HCT116 (cell line): ENCODE measurements around the gene SNIP1. TPM values are rescaled to one million over a fixed set of nuclear protein-coding genes. Genes with fewer than 3 reads are reported as not detected.

Source experiments
- ATAC-seq: fragments of 200-7000 bp; cut with Tn5 transposase; 2 replicates; pipeline ENCODE4 v1.9.1; 2020; ENCODE audit warnings: mild to moderate bottlenecking, moderate library complexity
- BruUV-seq: library from RNA; stranded (reverse); fragments of 400-500 nt; replicated peaks from 2 replicates; lab custom pipeline; 2021; lab: Mats Ljungman, UMichigan
- CTCF ChIA-PET: fragments of 300-600 bp; sonication (Branson Sonifier 250); formaldehyde crosslinking; loops from one replicate; lab custom pipeline; 2021; ENCODE audit warnings: antibody characterized with exemption; lab: Charles Lee
- POLR2A ChIA-PET: fragments of 300-600, 350-600 bp; sonication (Branson Sonifier 250); formaldehyde crosslinking; loops from one replicate; lab custom pipeline; 2021; ENCODE audit warnings: antibody characterized with exemption; lab: Charles Lee
- RAD21 ChIA-PET, 2 experiments: fragments of 300-600 bp; sonication (Branson Sonifier 250); formaldehyde crosslinking; loops; one replicate each; lab custom pipeline; 2023; ENCODE audit warnings: low total read pairs in 2 of 2; ENCODE audit not compliant: uncharacterized antibody in 2 of 2, unreplicated experiment in 2 of 2, low non-redundant PET in 1 of 2; lab: Charles Lee
- DNase-seq: peaks from one replicate; pipeline ENCODE4 v3.0.0-alpha.2; 2010; ENCODE audit warnings: low read depth, low spot score
- H2AFZ ChIP-seq: fragments of 200-600 bp; shearing (Covaris generic), sonication (generic); 2 replicates; pipeline ENCODE4 v1.6.1; 2017; ENCODE audit warnings: low read depth, mixed run types, mixed read lengths, antibody characterized with exemption, low read length; ENCODE audit not compliant: poor library complexity, severe bottlenecking
- H3K27ac ChIP-seq: 2 replicates; pipeline ENCODE4 v1.5.1; 2012; ENCODE audit warnings: low read depth, low read length
- H3K27me3 ChIP-seq: fragments of 200-600 bp; sonication (generic); 2 replicates; pipeline ENCODE4 v1.6.1; 2016; ENCODE audit warnings: mixed run types, low read length, mixed read lengths; ENCODE audit not compliant: insufficient read depth
- H3K36me3 ChIP-seq, 2 experiments: fragments of 200-500 bp in 1 of 2; fragments of 200-600 bp in 1 of 2; sonication (Bioruptor generic) in 1 of 2; sonication (generic) in 1 of 2; 2 replicates each; pipeline versions ENCODE4 v1.5.1 to v1.6.1; 2014 to 2016; ENCODE audit warnings: low read length in 2 of 2, inconsistent platforms in 1 of 2, mixed read lengths in 1 of 2, mixed run types in 1 of 2; ENCODE audit not compliant: insufficient read depth in 2 of 2, control insufficient read depth in 1 of 2
- H3K4me1 ChIP-seq, 2 experiments: fragments of 200-600 bp in 1 of 2; sonication (generic) in 1 of 2; 2 replicates each; pipeline versions ENCODE4 v1.5.1 to v1.6.1; 2012 to 2017; ENCODE audit warnings: low read length in 2 of 2, inconsistent platforms in 1 of 2, mild to moderate bottlenecking in 1 of 2, mixed read lengths in 1 of 2, mixed run types in 1 of 2, moderate library complexity in 1 of 2; ENCODE audit not compliant: insufficient read depth in 2 of 2, control insufficient read depth in 1 of 2
- H3K4me2 ChIP-seq: fragments of 200-600 bp; sonication (generic); 2 replicates; pipeline ENCODE4 v1.6.1; 2017; ENCODE audit warnings: mixed run types, low read length, mixed read lengths
- H3K4me3 ChIP-seq, 2 experiments: fragments of 200-600 bp in 1 of 2; sonication (generic) in 1 of 2; replicated peaks in 1 of 2; 2 replicates each; pipeline ENCODE4 v1.5.1; 2011 to 2016; ENCODE audit warnings: low read length in 2 of 2, control low read depth in 1 of 2, low read depth in 1 of 2, mild to moderate bottlenecking in 1 of 2, mixed read lengths in 1 of 2, mixed run types in 1 of 2
- H3K79me2 ChIP-seq: fragments of 200-600 bp; sonication (generic); 2 replicates; pipeline ENCODE4 v1.6.1; 2017; ENCODE audit warnings: mild to moderate bottlenecking, mixed run types, low read length, moderate library complexity, mixed read lengths; ENCODE audit not compliant: insufficient read depth
- H3K9ac ChIP-seq: fragments of 200-600 bp; sonication (generic); 2 replicates; pipeline ENCODE4 v1.6.1; 2016; ENCODE audit warnings: low read length, mixed read lengths
- H3K9me2 ChIP-seq: fragments of 200-600 bp; sonication (generic), shearing (Covaris generic); 2 replicates; pipeline ENCODE4 v1.6.1; 2017; ENCODE audit warnings: mixed run types, mild to moderate bottlenecking, moderate library complexity; ENCODE audit not compliant: insufficient read depth
- H3K9me3 ChIP-seq, 2 experiments: fragments of 200-500 bp in 1 of 2; fragments of 200-600 bp in 1 of 2; sonication (Bioruptor generic) in 1 of 2; sonication (generic) in 1 of 2; 2 replicates each; pipeline ENCODE4 v1.6.1; 2014 to 2017; ENCODE audit warnings: low read length in 2 of 2, mixed read lengths in 2 of 2, inconsistent platforms in 1 of 2, low read depth in 1 of 2, mild to moderate bottlenecking in 1 of 2, mixed run types in 1 of 2, moderate library complexity in 1 of 2; ENCODE audit not compliant: control insufficient read depth in 1 of 2, insufficient read depth in 1 of 2
- H4K20me1 ChIP-seq: fragments of 200-600 bp; sonication (generic), shearing (Covaris generic); 2 replicates; pipeline ENCODE4 v1.6.1; 2017; ENCODE audit warnings: mixed run types, mild to moderate bottlenecking, moderate library complexity; ENCODE audit not compliant: insufficient read depth
- ATF3 ChIP-seq: IDR thresholded peaks from 2 replicates; pipeline ENCODE4 v1.6.1; 2012
- MAX ChIP-seq: IDR thresholded peaks from 2 replicates; pipeline ENCODE4 v1.6.1; 2012
- POLR2A ChIP-seq: IDR thresholded peaks from 2 replicates; pipeline ENCODE4 v1.7.0; 2011; ENCODE audit warnings: borderline replicate concordance; ENCODE audit not compliant: insufficient read depth, insufficient read length; ENCODE audit errors: extremely low read depth
- POLR2AphosphoS5 ChIP-seq: IDR thresholded peaks from 2 replicates; pipeline ENCODE4 v1.6.1; 2011; ENCODE audit warnings: mild to moderate bottlenecking, low read depth, low read length, moderate library complexity
- TCF7L2 ChIP-seq: IDR thresholded peaks from 2 replicates; pipeline ENCODE4 v1.7.0; 2011; ENCODE audit warnings: borderline replicate concordance, inconsistent platforms; ENCODE audit not compliant: insufficient read depth, insufficient read length; ENCODE audit errors: extremely low read depth
- ZFX ChIP-seq: fragments of 450-650 bp; IDR thresholded peaks from 2 replicates; pipeline ENCODE4 v1.6.1; 2017
- intact Hi-C: fragments of 100-400 bp; cut with micrococcal nuclease; formaldehyde crosslinking; loops from 2 replicates; pipeline ENCODE4 v1.10.0; 2022
- total RNA-seq: library from RNA; stranded (reverse); gene quantifications from one replicate; pipeline ENCODE4 v1.2.1, GENCODE V29; 2021; ENCODE audit not compliant: unreplicated experiment

Gene SNIP1
- total RNA-seq, 1 experiment from 2014 or later = 18.8 TPM

- TF ChIP-seq POLR2AphosphoS5 (no peak), MAX (no peak), ATF3 (no peak), TCF7L2 (no peak)
Measured at GRCh38 chr1:37564892-37565291, 10.8 kb upstream of the SNIP1 start (continued).

GRCh38 chr1:37562984-37563383 lies 8.9 kb upstream of the SNIP1 start:
- intact Hi-C loops = loop anchor here (1.0 to 10.0 kb wide), 3 partner anchors 106 to 412 kb away; no protein-coding TSS in a partner anchor
- Histone ChIP-seq H3K9ac (no peak overlapping the region), H3K4me1 (no peaks in the 10 kb centered on the region), H3K4me3 (no peak overlapping the region), H3K9me2 (no peaks in the 10 kb centered on the region), H3K4me2 (no peak overlapping the region), H3K9me3 (no peaks in the 10 kb centered on the region), H3K27ac (no peak overlapping the region), H3K27me3 (no peaks in the 10 kb centered on the region), H3K79me2 (no peaks in the 10 kb centered on the region), H3K36me3 (peaks cover 19 to 34% of the 10 kb centered on the region in 2 experiments; a peak in 3 of 4 replicates), H2AFZ (no peak overlapping the region), H4K20me1 (no peaks in the 10 kb centered on the region)
- ChIA-PET RAD21 (no interaction called here), CTCF (interaction anchor here (0.5 kb wide), 1 partner anchor 122 kb away, joined by 3 read pairs; no protein-coding TSS in a partner anchor), POLR2A (no interaction called here)
- DNase-seq = no peak
- no peak for ATAC-seq
- BruUV-seq = no TSS peak
- no peak for TF ChIP-seq MAX
- no peak for TF ChIP-seq ZFX
- TF ChIP-seq POLR2A = no peak
